Esophagus muscularis mucosa (tissue), 3 donors: ENCODE results near the gene HMGN4.
A peak's percentile ranks its signal among the peaks of the same experiment; 100 is the strongest.

Source experiments
- CTCF ChIP-seq, 3 experiments: fragments of 200-600 bp in 2 of 3; fragments of 450-650 bp in 1 of 3; sonication (generic) in 2 of 3; IDR thresholded peaks; one replicate each; pipeline ENCODE4 v1.5.1; 2017 to 2019; ENCODE audit warnings: antibody characterized with exemption in 3 of 3, mild to moderate bottlenecking in 2 of 3, moderate library complexity in 1 of 3
- POLR2AphosphoS5 ChIP-seq, 2 donors: sonication (generic); formaldehyde crosslinking; IDR thresholded peaks; one replicate each; pipeline ENCODE4 v1.6.1; 2017; ENCODE audit warnings: antibody characterized with exemption in 2 of 2

GRCh38 chr6:26595669-26596269 is 57.6 kb downstream of the HMGN4 start:
- TF ChIP-seq CTCF (IDR thresholded peaks at IDR 0.05) (peak; percentile 89 to 97 (median 96)), POLR2AphosphoS5 (IDR thresholded peaks at IDR 0.05) (peak; percentile 31 to 80)
